LHCN-M2 (cell line): ENCODE data around the gene SLC1A5. TPM values are rescaled to one million over a fixed set of nuclear protein-coding genes. Genes with fewer than 3 reads are reported as not detected.
"Not testable (repeated sequence)": the region's sequence is repeated elsewhere in the genome, so short reads cannot be mapped to it uniquely, and the experiment has no call there.

Experiments used
- DNase-seq: peaks from one replicate; pipeline ENCODE4 v3.0.0-alpha.2; 2012; ENCODE audit warnings: low read depth
- total RNA-seq: library from RNA; depleted of rRNA; stranded (reverse); fragments of >200 nt; gene quantifications from 2 replicates; pipeline ENCODE4 v1.2.3, GENCODE V29; 2014

The SLC1A5 gene
- total RNA-seq, 1 experiment from 2014 or later = 68.0 TPM

DNA sequence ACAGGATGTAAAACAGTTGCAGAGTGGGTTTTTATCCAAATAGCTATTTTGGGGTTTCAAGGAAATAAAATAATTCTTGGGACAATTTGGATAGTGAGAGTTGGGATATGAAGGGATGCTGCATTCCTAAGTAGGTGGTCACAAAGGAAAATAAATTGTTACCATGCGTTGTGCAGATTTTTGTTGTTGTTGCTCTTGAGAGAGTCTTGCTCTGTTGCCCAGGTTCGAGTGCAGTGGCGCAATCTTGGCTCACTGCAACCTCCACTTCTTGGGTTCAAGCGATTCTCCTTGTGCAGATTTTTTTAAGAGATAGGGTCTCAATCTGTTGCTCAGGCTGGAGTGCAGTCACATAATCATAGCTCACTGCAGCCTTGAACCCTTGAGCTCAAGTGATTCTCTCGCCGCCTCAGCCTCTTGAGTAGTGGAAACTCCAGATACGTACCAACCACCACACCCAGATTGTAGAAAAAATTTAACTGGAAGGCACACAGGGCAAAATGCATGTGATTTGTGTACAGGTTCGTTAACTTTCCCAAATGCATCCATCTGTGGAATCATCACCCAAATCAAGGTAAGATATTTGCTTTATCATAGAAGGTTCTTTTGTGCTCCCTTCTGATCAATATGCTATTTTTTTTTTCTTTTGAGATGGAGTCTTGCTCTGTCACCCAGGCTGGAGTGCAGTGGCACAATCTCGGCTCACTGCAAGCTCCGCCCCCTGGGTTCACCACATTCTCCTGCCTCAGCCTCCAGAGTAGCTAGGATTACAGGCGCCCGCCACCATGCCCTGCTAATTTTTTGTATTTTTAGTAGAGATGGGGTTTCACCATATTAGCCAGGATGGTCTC is 16.0 kb downstream of the SLC1A5 start:
- no peak for DNase-seq

DNA sequence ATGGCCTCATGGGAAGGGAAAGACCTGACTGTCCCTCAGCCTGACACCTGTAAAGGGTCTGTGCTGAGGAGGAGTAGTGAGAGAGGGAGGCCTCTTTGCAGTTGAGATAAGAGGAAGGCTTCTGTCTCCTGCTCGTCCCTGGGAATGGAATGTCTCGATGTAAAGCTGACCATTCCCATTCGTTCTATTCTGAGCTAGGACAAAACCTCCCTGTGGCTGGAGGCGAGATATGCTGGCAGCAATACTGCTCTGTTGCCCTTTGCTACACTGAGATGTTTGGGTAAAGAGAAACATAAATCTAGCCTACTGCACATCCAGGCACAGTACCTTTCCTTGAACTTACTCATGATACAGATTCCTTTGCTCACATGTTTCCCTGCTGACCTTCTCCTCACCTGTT is 19.6 kb downstream of the SLC1A5 start:
- not testable (repeated sequence) for DNase-seq

DNA sequence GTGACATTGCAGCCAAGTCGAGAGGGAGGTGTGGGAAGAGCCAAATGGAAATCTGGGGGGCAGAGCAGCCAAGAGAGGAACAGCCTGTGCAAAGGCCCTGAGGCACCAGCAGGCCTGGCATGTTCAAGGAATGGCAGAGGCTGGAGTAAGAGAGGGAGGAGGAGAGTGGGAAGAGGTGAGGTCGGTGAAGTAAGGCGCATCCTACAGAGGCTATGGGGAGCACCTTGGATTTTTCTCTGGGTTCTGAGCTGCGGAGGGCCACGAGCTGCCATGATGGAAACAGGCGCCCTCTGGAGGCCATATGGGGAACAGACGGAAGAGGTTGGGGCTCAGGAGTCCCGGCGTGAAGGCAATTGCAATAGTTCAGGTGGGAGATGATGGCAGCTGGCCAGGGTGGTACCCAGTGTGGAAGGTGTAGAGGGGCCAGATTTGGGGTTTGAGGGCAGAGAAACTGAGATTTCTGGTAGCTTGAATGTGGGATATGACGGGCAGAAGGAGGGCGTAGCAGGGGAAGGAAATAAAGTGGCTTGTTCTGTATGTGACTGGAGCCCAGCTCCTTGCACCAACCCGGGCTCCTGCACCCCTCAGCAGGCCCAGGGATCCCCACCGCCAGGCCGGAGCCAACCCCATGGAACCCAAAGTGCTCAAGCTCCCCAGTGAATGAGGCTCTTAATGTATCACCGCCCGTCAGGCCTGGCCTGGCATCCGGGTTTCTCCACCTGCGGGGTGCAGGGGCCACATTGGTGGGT is 21.7 kb downstream of the SLC1A5 start:
- no peak for DNase-seq

DNA sequence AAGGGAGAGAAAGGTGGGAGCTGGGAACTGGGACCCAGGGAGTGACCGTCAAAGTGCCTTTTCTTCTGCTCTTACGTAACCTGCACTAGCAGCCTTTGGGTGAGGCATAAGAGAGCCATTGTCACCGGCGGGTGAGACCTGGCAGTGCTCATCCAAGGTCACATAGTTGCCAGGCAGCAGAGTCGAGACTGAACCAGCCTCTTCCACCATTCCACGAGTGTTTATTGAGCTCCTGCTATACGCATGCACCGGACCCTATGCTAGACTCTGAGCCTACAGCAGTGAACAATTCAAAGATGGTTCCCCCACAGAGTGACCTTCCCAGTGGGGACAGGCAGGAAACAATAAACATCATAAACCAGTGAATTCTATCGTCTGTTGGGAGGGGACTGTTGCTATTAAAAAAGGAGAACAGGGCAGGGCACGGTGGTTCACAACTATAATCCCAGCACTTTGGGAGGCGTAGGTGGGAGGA is 23.5 kb downstream of the SLC1A5 start:
- no peak for DNase-seq

DNA sequence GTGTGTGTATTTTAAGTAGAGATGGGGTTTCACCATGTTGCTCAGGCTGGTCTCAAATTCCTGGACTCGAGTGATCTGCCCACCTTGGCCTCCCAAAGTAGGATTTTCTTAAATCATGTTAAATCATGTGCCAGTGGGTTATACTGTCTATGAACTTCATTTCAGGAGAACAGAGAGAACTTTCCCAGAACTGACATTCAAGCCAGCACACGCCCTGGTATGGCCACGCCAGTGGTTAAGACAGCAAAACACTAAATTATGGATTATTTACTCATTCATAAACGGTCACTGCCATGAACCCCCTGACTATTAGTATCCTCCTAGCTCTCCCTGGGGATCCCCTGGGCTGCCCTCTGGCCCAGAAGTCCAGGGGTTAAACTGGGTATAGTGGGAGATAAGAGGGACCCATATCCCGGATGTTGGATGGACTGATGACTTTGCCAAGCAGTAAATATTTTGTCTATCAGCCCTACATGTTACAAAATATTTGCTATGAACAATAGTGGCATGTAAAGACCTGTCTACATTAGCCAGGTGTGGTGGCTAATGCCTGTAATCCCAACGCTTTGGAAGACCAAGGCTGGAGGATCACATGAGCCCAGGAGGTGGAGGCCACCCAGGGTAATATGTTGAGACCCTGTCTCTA is 26.0 kb downstream of the SLC1A5 start:
- DNase-seq = no peak

DNA sequence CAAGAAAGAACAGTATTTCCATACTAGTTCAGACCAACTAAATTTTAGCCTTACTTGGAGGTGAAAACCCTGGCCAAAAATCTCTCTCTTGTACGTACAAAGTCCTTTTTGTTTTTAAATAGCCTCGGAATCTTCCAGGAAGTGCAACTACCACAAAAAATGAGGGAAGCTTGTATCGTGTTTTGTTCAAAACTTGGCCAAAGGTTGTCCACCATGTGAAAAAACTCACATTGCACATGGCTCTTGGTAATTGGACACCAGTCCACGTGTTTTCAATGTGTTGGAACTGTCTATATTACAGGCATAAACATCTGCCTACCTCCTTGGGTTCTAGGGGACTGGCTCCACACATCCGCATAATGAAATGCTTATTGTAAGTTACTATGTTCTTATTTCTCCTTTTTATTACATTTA is 27.0 kb downstream of the SLC1A5 start:
- DNase-seq = no peak

DNA sequence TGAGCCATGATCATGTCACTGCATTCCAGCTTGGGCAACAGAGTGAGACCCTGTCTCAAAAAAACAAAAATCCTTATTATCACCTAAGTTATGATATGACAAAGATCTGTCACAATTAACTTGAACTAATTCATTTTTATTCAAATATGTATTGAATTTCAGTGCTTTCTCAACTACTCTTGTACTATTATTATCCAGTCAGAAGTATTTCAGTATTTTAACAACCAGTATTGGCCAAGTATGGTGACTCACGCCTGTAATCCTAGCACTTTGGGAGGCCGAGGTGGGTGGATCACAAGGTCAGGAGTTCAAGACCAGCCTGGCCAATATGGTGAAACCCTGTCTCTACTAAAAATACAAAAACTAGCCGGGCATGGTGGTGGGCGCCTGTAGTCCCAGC is 27.5 kb downstream of the SLC1A5 start:
- peak; percentile 52 for DNase-seq

DNA sequence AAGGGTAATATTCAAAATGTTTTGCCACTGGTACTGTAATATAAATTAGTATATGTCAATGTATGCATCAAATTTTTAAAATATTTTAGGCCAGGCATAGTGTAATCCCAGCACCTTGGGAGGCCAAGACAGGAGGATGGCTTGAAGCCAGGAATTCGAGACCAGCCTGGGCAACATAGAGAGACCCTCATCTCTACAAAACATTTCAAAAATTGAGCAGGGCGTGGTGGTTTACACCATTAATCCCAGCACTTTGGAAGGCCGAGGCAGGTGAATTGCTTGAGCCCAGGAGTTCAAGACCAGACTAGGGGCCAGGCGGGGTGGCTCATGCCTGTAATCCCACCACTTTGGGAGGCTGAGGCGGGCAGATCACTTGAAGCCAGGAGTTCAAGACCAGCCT is 28.0 kb downstream of the SLC1A5 start:
- no peak for DNase-seq

DNA sequence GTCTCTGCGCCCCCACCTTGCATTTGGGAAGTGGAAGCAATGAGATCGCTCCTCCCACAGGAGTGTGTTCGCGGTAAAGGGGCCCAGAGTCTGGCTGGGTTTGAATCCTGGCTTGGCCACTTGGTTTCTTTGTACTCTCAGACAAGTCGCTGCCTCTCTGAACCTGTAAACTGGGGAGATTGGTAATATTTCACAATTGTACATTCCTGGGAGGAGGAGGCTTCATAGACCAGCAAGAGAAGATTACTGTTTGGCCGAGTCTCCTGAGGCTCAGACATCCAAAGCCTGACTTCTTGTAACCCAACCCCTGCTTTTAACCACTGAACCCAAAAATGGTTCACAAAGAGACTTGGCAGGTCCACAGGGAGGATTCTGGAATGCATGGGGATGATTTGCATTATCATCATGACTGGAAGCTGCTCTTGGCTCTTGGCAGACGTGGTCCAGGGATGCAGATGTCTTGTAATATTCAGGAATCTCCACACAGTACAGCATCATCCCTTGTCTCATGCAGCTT is 28.5 kb downstream of the SLC1A5 start:
- peak; percentile 91 for DNase-seq

DNA sequence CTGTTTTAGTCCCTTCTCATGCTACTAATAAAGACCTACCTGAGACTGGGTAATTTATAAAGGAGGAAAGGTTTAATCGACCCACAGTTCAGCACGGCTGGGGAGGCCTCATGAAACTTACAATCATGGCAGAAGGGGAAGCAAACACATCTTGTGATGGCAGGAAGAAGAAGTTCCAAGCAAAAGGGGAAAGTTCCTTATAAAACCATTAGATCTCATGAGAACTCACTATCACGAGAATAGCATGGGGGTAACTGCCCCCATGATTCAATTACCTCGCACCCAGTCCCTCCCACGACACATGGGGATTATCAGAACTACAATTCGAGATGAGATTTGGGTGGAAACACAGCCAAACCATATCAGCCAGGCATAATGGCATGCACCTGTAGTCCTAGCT is 29.2 kb downstream of the SLC1A5 start:
- no peak for DNase-seq

DNA sequence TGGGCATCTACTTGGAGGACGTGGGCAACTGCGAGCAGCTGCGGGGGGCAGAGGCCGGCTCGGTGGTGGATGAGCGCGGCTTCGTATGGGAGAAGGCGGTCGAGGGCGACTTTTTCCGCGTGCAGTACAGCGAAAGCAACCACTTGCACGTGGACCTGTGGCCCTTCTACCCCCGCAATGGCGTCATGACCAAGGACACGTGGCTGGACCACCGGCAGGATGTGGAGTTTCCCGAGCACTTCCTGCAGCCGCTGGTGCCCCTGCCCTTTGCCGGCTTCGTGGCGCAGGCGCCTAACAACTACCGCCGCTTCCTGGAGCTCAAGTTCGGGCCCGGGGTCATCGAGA is 31.9 kb downstream of the SLC1A5 start:
- DNase-seq = no peak

DNA sequence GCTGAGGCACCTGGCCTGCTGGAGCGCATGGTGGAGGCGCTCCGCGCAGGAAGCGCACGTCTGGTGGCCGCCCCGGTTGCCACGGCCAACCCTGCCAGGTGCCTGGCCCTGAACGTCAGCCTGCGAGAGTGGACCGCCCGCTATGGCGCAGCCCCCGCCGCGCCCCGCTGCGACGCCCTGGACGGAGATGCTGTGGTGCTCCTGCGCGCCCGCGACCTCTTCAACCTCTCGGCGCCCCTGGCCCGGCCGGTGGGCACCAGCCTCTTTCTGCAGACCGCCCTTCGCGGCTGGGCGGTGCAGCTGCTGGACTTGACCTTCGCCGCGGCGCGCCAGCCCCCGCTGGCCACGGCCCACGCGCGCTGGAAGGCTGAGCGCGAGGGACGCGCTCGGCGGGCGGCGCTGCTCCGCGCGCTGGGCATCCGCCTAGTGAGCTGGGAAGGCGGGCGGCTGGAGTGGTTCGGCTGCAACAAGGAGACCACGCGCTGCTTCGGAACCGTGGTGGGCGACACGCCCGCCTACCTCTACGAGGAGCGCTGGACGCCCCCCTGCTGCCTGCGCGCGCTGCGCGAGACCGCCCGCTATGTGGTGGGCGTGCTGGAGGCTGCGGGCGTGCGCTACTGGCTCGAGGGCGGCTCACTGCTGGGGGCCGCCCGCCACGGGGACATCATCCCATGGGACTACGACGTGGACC is 32.4 kb downstream of the SLC1A5 start:
- DNase-seq = no peak

DNA sequence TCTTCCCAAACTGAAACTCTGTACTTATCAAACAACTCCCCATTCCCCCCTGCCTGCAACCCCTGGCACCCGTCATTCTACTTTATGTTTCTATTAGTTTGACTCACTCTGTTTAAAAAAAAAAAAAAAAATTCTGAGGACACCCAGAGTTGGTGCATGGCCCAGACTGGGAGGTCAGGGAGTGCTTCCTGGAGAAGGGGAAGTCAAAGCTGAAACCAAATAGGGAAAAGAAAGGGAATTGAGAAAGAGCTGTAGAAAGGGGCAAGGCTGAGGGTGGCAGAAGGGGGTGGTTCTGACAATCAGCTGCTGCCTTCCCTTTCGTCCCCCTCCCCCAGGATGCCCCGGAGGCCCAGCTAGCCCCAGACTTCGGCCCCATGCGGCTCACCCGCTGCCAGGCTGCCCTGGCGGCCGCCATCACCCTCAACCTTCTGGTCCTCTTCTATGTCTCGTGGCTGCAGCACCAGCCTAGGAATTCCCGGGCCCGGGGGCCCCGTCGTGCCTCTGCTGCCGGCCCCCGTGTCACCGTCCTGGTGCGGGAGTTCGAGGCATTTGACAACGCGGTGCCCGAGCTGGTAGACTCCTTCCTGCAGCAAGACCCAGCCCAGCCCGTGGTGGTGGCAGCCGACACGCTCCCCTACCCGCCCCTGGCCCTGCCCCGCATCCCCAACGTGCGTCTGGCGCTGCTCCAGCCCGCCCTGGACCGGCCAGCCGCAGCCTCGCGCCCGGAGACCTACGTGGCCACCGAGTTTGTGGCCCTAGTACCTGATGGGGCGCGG is 33.1 kb downstream of the SLC1A5 start:
- no peak for DNase-seq

DNA sequence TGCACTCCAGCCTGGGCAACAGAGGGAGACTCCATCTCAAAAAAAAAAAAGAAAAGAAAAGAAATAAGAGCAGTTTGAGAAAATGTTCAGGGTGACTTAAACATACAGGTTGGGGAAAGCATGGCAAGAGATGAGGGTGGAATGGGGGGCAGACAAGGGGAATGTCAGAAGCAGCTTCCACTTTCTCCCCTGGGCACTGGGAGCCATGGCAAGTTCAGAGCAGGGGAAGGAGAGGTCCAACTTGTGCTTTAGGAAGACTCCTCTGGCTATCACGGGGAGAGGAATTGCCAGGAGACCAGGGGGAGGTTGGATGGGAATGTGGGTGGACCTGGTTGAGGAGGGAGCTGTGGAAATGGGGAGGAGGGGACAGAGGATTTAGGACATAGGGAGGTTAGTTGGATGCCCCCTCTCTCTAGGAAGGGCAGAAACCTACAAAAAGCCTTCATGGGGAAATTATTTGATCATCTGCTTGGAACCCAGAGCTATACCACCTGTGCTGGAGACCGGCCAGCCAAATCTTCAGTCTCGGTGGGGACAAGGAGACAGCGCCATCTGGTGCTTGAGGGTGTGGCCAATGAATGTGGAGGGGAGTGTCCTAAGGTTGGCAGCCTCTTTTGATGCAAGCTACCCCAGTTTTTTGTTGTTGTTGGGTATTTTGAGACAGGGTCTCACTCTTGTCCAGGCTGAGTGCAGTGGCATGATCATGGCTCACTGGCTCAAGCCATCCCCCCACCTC is 34.8 kb downstream of the SLC1A5 start:
- DNase-seq = peak; percentile 31

DNA sequence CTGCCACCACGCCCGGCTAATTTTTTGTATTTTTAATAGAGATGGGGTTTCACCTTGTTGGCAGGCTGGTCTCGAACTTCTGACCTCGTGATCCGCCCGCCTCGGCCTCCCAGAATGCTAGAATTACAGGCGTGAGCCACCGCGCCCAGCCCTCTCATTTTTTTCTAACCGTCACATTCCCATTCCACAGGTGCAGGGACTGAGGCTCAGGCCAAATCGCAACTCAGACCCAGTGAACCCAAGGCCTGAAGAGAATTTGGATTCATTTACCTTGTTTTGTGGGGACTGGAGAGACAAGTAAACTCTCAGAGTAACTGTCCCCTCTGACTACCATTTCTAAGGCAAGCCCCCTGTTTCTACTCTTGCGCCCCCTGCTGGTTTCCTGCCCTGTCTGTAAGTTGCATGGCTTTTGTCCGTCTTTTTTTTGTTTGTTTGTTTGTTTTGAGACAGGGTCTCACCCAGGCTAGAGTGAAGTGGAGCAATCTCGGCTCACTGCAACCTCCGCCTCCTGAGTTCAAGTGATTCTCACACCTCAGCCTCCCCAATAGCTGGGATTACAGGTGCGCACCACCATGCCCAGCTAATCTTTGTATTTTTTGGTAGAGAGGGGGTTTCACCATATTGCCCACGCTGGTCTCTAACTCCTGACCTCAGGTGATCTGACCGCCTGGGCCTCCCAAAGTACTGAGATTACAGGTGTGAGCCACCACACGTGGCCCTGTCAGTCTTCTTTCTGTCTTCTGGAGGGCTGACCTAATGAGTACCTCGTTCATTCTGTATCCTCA is 39.9 kb downstream of the SLC1A5 start:
- DNase-seq = peak; percentile 50

DNA sequence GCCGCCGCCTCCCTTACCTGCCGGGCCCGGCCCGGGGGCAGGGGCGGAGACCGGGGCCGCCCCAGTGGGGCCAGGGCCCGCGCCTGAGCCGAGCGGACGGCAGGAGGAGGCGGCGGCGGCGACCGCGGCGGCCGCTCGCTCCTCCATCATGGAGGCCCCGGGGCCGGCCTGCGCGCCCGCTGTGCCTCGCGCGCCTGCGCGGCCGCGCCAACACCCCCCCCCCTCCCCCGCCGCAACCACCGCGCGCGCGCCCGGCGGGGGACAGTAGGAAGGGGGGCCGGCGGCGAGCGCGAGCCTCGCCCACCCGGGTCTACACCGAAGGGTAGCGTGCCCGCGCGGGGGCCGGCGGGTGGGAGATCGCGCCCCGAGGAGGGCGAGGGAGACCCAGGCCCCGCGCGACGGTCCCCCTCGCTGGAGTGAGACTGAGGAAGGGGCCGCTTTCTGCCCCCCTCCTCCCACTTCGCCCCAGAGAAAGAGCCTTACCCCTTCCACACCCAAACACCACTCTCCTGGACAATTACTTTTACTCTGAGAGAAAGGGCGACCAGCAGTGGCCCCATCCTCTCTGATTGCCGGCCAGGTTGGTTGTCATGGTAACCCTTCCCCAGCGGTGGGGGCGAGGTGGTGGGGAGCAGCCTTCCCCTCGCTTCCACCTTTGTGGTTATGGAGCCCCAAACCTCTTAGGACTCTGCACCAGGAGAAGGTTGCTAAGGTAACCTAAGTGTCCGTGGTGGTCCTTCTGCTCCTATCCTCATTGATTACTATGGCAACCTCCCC is 41.9 kb downstream of the SLC1A5 start, which contains the start of gene STRN4:
Gene STRN4 (minus strand): TSS at position 170 of the 777 bp plus-strand sequence. CDS start 20 bp downstream, at position 150.
- DNase-seq = peak; percentile 42

DNA sequence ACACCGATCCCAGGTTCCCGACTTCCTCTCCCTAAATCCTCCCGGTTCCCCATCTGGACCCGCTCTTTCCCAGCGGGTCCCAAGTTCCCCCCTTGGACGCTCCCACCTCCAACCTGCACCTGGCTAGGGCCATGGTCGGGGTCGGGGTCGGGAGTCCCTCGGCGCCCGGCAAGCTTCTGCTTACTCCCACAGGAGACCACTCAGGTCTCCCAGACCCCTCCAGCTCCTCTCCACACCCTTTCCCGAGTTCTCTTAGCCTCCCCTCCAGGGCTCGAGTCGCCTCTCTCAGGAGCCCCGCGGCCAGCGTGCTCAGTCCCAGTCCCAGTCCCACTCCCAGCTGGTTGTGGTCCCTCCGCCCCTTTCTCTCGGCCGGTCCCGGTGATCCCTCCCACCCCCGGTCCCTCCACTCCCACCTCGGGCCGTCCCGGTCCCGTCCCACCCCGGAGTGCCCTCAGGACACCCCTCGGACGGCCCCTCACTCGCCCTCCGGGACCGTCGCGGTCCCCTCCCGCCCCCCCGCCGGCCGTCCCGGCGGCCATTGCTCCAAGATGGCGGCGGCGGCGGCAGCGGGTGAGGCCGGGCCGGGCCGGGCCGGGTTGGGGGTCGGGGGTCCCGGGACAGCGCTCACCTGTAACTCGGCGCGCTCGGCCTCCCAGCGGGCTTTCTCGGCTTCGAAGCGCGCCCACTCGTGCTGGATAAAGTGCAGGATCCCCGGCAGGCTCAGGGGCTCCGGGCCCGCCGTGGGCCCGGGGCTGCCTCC is 42.7 kb downstream of the SLC1A5 start, which contains the start of gene FKRP:
Gene FKRP (plus strand): TSS at position 537 of the 760 bp plus-strand sequence. CDS start 9,394 bp downstream, outside the sequence.
- DNase-seq = no peak
